Activated CD8-positive, alpha-beta T cell treated with anti-CD3 and anti-CD28 coated beads, Interleukin-2, amount 10 ng/mL, durations not matched to agents 7 days and 5 days (primary cell): Measurements from ENCODE around the gene RBM34. TPM values are rescaled to one million over a fixed set of nuclear protein-coding genes. Genes with fewer than 3 reads are reported as not detected.
A peak's percentile ranks its signal among the peaks of the same experiment; 100 is the strongest.

Experiments
- ATAC-seq: fragments of 150-1000 bp; cut with Tn5 transposase; one replicate; pipeline ENCODE4 v1.10.0; 2021; ENCODE audit warnings: moderate library complexity
- CTCF ChIA-PET: fragments of 350-600 bp; sonication (Branson Sonifier 250); formaldehyde crosslinking; loops from one replicate; lab custom pipeline; 2021; ENCODE audit warnings: antibody characterized with exemption; lab: Charles Lee
- POLR2A ChIA-PET: fragments of 350-600 bp; sonication (Branson Sonifier 250); formaldehyde crosslinking; loops from one replicate; lab custom pipeline; 2021; ENCODE audit warnings: antibody characterized with exemption; lab: Charles Lee
- DNase-seq: peaks from one replicate; pipeline ENCODE4 v3.0.0-alpha.2; 2020
- H3K27ac Mint-ChIP-seq: one replicate; pipeline ENCODE4 v1.8.0; 2021; ENCODE audit warnings: mild to moderate bottlenecking, mixed read lengths
- H3K27me3 Mint-ChIP-seq: one replicate; pipeline ENCODE4 v1.8.0; 2021; ENCODE audit warnings: low read depth, mixed read lengths
- H3K36me3 Mint-ChIP-seq: one replicate; pipeline ENCODE4 v1.8.0; 2021; ENCODE audit warnings: low read depth, mixed read lengths
- H3K4me1 Mint-ChIP-seq: one replicate; pipeline ENCODE4 v1.8.0; 2021; ENCODE audit warnings: low read depth, mixed read lengths
- H3K4me3 Mint-ChIP-seq: one replicate; pipeline ENCODE4 v1.8.0; 2021; ENCODE audit warnings: mild to moderate bottlenecking, mixed read lengths
- H3K9me3 Mint-ChIP-seq: one replicate; pipeline ENCODE4 v1.8.0; 2022; ENCODE audit warnings: mixed read lengths; ENCODE audit not compliant: insufficient read depth
- total RNA-seq, 2 experiments: library from RNA; stranded (reverse); gene quantifications; one replicate each; pipeline ENCODE4 v1.2.3, GENCODE V29; 2021

RBM34 gene
- total RNA-seq, 2 experiments from 2014 or later: 115 to 117 TPM

GRCh38 chr1:235131961-235132360 lies 29.1 kb downstream of the RBM34 start:
- ChIA-PET CTCF (interaction anchor here (2.4 kb wide), 1 partner anchor 284 kb away, joined by 9 read pairs; no protein-coding TSS in a partner anchor), POLR2A (interaction anchor here (2.5 kb wide), 1 partner anchor 29 kb away, joined by 12 read pairs; the partner anchor contains the start of gene RBM34)
- H3K36me3 Mint-ChIP-seq: peaks cover 59% of the 10 kb centered on the region
- H3K9me3 Mint-ChIP-seq: no peaks in the 10 kb centered on the region
- ATAC-seq (no peak), DNase-seq (no peak)
- H3K27me3 Mint-ChIP-seq: no peaks in the 10 kb centered on the region
- peaks cover 13% of the 10 kb centered on the region for H3K4me1 Mint-ChIP-seq
- no peak overlapping the region for H3K27ac Mint-ChIP-seq
- H3K4me3 Mint-ChIP-seq: no peak overlapping the region

GRCh38 chr1:235130766-235131270 lies 30.2 kb downstream of the RBM34 start:
- DNase-seq: no peak
- Mint-ChIP-seq H3K9me3 (no peaks in the 10 kb centered on the region), H3K4me1 (peaks cover 23% of the 10 kb centered on the region), H3K36me3 (peaks cover 57% of the 10 kb centered on the region), H3K27ac (peak overlapping the region; percentile 63), H3K27me3 (no peaks in the 10 kb centered on the region), H3K4me3 (no peak overlapping the region)
- POLR2A ChIA-PET: no interaction called here
- ATAC-seq: no peak
- CTCF ChIA-PET: interaction anchor here (0.6 to 2.0 kb wide), 2 partner anchors 13 to 30 kb away, joined by 3 to 5 read pairs; partner anchors contain the start of gene RBM34

GRCh38 chr1:235129774-235130570 lies 31.1 kb downstream of the RBM34 start:
- Mint-ChIP-seq H3K27ac (peak overlapping the region; percentile 75), H3K4me3 (peak overlapping the region; percentile 85), H3K27me3 (no peaks in the 10 kb centered on the region), H3K9me3 (no peaks in the 10 kb centered on the region), H3K36me3 (peaks cover 53% of the 10 kb centered on the region), H3K4me1 (peaks cover 26% of the 10 kb centered on the region)
- ChIA-PET CTCF (interaction anchor here (0.6 to 2.0 kb wide), 3 partner anchors 14 to 374 kb away, joined by 3 to 5 read pairs (median 4); partner anchors contain the start of genes B3GALNT2 and RBM34), POLR2A (interaction anchor here (1.7 kb wide), 1 partner anchor 8 kb away, joined by 5 read pairs; no protein-coding TSS in a partner anchor)
- DNase-seq (no peak), ATAC-seq (no peak)

- ATAC-seq (peak; percentile 97), DNase-seq (peak; percentile 95)
- Mint-ChIP-seq H3K36me3 (peaks cover 52% of the 10 kb centered on the region), H3K4me1 (peaks cover 36% of the 10 kb centered on the region), H3K4me3 (peak within 1 kb of the TSS; percentile 85), H3K27me3 (no peaks in the 10 kb centered on the region), H3K27ac (peak within 1 kb of the TSS; percentile 99), H3K9me3 (no peaks in the 10 kb centered on the region)
- POLR2A ChIA-PET: interaction anchor here (0.8 to 2.8 kb wide), 5 partner anchors 9 to 138 kb away, joined by 3 to 19 read pairs (median 4); partner anchors contain the start of gene RBM34
- CTCF ChIA-PET: interaction anchor here (0.9 to 2.0 kb wide), 4 partner anchors 24 to 642 kb away, joined by 3 to 8 read pairs (median 4); partner anchors contain the start of genes B3GALNT2 and RBM34
Measured at GRCh38 chr1:235128456-235129328, 32.4 kb downstream of the RBM34 start, which contains the start of gene TOMM20. Gene TOMM20, minus strand, starts transcription at chr1:235128837. Its CDS starts 122 bp downstream, at chr1:235128715.

- ChIA-PET CTCF (interaction anchor here (0.8 to 2.6 kb wide), 7 partner anchors 22 to 641 kb away, joined by 3 to 18 read pairs (median 6); no protein-coding TSS in a partner anchor), POLR2A (interaction anchor here (1.1 to 2.8 kb wide), 4 partner anchors 8 to 404 kb away, joined by 3 to 19 read pairs (median 4); partner anchors contain the start of gene RBM34)
- DNase-seq (no peak), ATAC-seq (peak; percentile 2)
- H3K9me3 Mint-ChIP-seq: no peaks in the 10 kb centered on the region
- H3K27ac Mint-ChIP-seq: peak overlapping the region; percentile 99
- H3K4me3 Mint-ChIP-seq: peak overlapping the region; percentile 85
- H3K4me1 Mint-ChIP-seq: peaks cover 43% of the 10 kb centered on the region
- no peaks in the 10 kb centered on the region for H3K27me3 Mint-ChIP-seq
- H3K36me3 Mint-ChIP-seq: peaks cover 51% of the 10 kb centered on the region
Measured at GRCh38 chr1:235127732-235128455, 33.2 kb downstream of the RBM34 start.

- DNase-seq (no peak), ATAC-seq (no peak)
- peak overlapping the region; percentile 85 for H3K4me3 Mint-ChIP-seq
- peak overlapping the region; percentile 99 for H3K27ac Mint-ChIP-seq
- CTCF ChIA-PET: interaction anchor here (0.8 to 2.6 kb wide), 9 partner anchors 21 to 640 kb away, joined by 3 to 18 read pairs (median 4); no protein-coding TSS in a partner anchor
- no peaks in the 10 kb centered on the region for H3K27me3 Mint-ChIP-seq
- H3K36me3 Mint-ChIP-seq: peaks cover 50% of the 10 kb centered on the region
- POLR2A ChIA-PET: interaction anchor here (1.1 to 2.8 kb wide), 3 partner anchors 23 to 403 kb away, joined by 3 to 19 read pairs (median 4); partner anchors contain the start of gene RBM34
- peaks cover 48% of the 10 kb centered on the region for H3K4me1 Mint-ChIP-seq
- no peaks in the 10 kb centered on the region for H3K9me3 Mint-ChIP-seq
Measured at GRCh38 chr1:235127203-235127602, 33.8 kb downstream of the RBM34 start.

- Mint-ChIP-seq H3K27ac (no peak overlapping the region), H3K9me3 (no peaks in the 10 kb centered on the region), H3K27me3 (no peaks in the 10 kb centered on the region), H3K4me1 (peaks cover 51% of the 10 kb centered on the region), H3K4me3 (no peak overlapping the region), H3K36me3 (peaks cover 55% of the 10 kb centered on the region)
- DNase-seq (no peak), ATAC-seq (no peak)
- POLR2A ChIA-PET: no interaction called here
- CTCF ChIA-PET: interaction anchor here (1.8 kb wide), 1 partner anchor 292 kb away, joined by 4 read pairs; no protein-coding TSS in a partner anchor
Measured at GRCh38 chr1:235124665-235125064, 36.4 kb downstream of the RBM34 start.

GRCh38 chr1:235124111-235124510 lies 36.9 kb downstream of the RBM34 start:
- ATAC-seq (no peak), DNase-seq (no peak)
- ChIA-PET CTCF (interaction anchor here (1.8 kb wide), 1 partner anchor 293 kb away, joined by 4 read pairs; no protein-coding TSS in a partner anchor), POLR2A (interaction anchor here (0.6 kb wide), 1 partner anchor 512 kb away, joined by 7 read pairs; no protein-coding TSS in a partner anchor)
- H3K27me3 Mint-ChIP-seq: no peaks in the 10 kb centered on the region
- no peak overlapping the region for H3K27ac Mint-ChIP-seq
- H3K4me1 Mint-ChIP-seq: peaks cover 52% of the 10 kb centered on the region
- no peak overlapping the region for H3K4me3 Mint-ChIP-seq
- H3K9me3 Mint-ChIP-seq: no peaks in the 10 kb centered on the region
- peaks cover 61% of the 10 kb centered on the region for H3K36me3 Mint-ChIP-seq

- Mint-ChIP-seq H3K27me3 (no peaks in the 10 kb centered on the region), H3K9me3 (no peaks in the 10 kb centered on the region), H3K4me3 (no peak overlapping the region), H3K36me3 (peaks cover 63% of the 10 kb centered on the region), H3K4me1 (peaks cover 43% of the 10 kb centered on the region), H3K27ac (no peak overlapping the region)
- ChIA-PET CTCF (interaction anchor here (0.8 to 5.0 kb wide), 7 partner anchors 9 to 645 kb away, joined by 3 to 33 read pairs (median 4); no protein-coding TSS in a partner anchor), POLR2A (interaction anchor here (1.6 kb wide), 1 partner anchor 38 kb away, joined by 4 read pairs; the partner anchor contains the start of gene RBM34)
- ATAC-seq (no peak), DNase-seq (no peak)
Measured at GRCh38 chr1:235122348-235122747, 38.7 kb downstream of the RBM34 start.
